Mesenchymal stem cell (in vitro differentiated cells and primary cell): ENCODE results near the gene RERE.

Experiments
- DNase-seq: peaks from one replicate; pipeline ENCODE4 v3.0.0-alpha.2; 2013
- H2AFZ ChIP-seq: one replicate; pipeline ENCODE4 v1.6.1; 2013; ENCODE audit warnings: low read depth, mild to moderate bottlenecking, control low read depth, inconsistent platforms, low read length, moderate library complexity
- H2AK5ac ChIP-seq: 2 replicates; pipeline ENCODE4 v1.6.1; 2013; ENCODE audit warnings: low read length, moderate library complexity, mild to moderate bottlenecking, inconsistent platforms; ENCODE audit not compliant: severe bottlenecking
- H2BK120ac ChIP-seq: one replicate; pipeline ENCODE4 v1.6.1; 2013; ENCODE audit warnings: low read depth, mild to moderate bottlenecking, inconsistent platforms, low read length, moderate library complexity
- H2BK12ac ChIP-seq, 2 experiments: one replicate each; pipeline ENCODE4 v1.6.1; 2013; ENCODE audit warnings: inconsistent platforms in 2 of 2, low read length in 2 of 2, mild to moderate bottlenecking in 2 of 2, moderate library complexity in 2 of 2, control low read depth in 1 of 2
- H2BK15ac ChIP-seq: one replicate; pipeline ENCODE4 v1.6.1; 2013; ENCODE audit warnings: mild to moderate bottlenecking, low read depth, inconsistent platforms; ENCODE audit not compliant: poor library complexity, severe bottlenecking
- H2BK5ac ChIP-seq: 2 replicates; pipeline ENCODE4 v1.6.1; 2013; ENCODE audit warnings: low read depth, mild to moderate bottlenecking, low read length, control low read depth, inconsistent platforms; ENCODE audit not compliant: poor library complexity, severe bottlenecking
- H3K14ac ChIP-seq, 2 experiments: one replicate each; pipeline ENCODE4 v1.6.1; 2013; ENCODE audit warnings: inconsistent platforms in 2 of 2, low read length in 2 of 2, control low read depth in 1 of 2, mild to moderate bottlenecking in 1 of 2, moderate library complexity in 1 of 2
- H3K18ac ChIP-seq, 2 experiments: one replicate each; pipeline ENCODE4 v1.6.1; 2013; ENCODE audit warnings: inconsistent platforms in 2 of 2, low read length in 2 of 2, control low read depth in 1 of 2, low read depth in 1 of 2, mild to moderate bottlenecking in 1 of 2
- H3K23ac ChIP-seq, 2 experiments: one replicate each; pipeline ENCODE4 v1.6.1; 2013; ENCODE audit warnings: inconsistent platforms in 2 of 2, low read length in 2 of 2, mild to moderate bottlenecking in 2 of 2, moderate library complexity in 2 of 2, control low read depth in 1 of 2
- H3K27ac ChIP-seq: 2 replicates; pipeline ENCODE4 v1.5.1; 2013; ENCODE audit warnings: mild to moderate bottlenecking, moderate library complexity, low read length, control low read depth, inconsistent platforms; ENCODE audit not compliant: poor library complexity, severe bottlenecking
- H3K27me3 ChIP-seq, 2 experiments: 2 replicates each; pipeline versions ENCODE4 v1.6.1 to v1.7.0; 2013; ENCODE audit warnings: low read length in 2 of 2, mild to moderate bottlenecking in 2 of 2, moderate library complexity in 2 of 2, control low read depth in 1 of 2, inconsistent platforms in 1 of 2; ENCODE audit not compliant: control insufficient read depth in 1 of 2, insufficient read depth in 1 of 2
- H3K36me3 ChIP-seq, 2 experiments: 2 replicates each; pipeline versions ENCODE4 v1.6.1 to v1.7.0; 2013; ENCODE audit warnings: low read length in 2 of 2, control low read depth in 1 of 2, inconsistent platforms in 1 of 2, low read depth in 1 of 2, mild to moderate bottlenecking in 1 of 2; ENCODE audit not compliant: insufficient read depth in 2 of 2, control insufficient read depth in 1 of 2
- H3K4ac ChIP-seq, 2 experiments: one replicate each; pipeline ENCODE4 v1.6.1; 2013; ENCODE audit warnings: inconsistent platforms in 2 of 2, low read length in 2 of 2, mild to moderate bottlenecking in 2 of 2, moderate library complexity in 2 of 2, control low read depth in 1 of 2, low read depth in 1 of 2
- H3K4me1 ChIP-seq: 2 replicates; pipeline ENCODE4 v1.6.1; 2013; ENCODE audit warnings: low read depth, low read length, control low read depth; ENCODE audit not compliant: control insufficient read depth, insufficient read depth
- H3K4me2 ChIP-seq: 2 replicates; pipeline ENCODE4 v1.6.1; 2013; ENCODE audit warnings: low read length, mild to moderate bottlenecking, inconsistent platforms; ENCODE audit not compliant: poor library complexity, severe bottlenecking
- H3K4me3 ChIP-seq, 2 experiments: 2 replicates each; pipeline versions ENCODE4 v1.5.1 to v1.7.0; 2013; ENCODE audit warnings: low read length in 2 of 2, mild to moderate bottlenecking in 2 of 2, control low read depth in 1 of 2, low read depth in 1 of 2; ENCODE audit not compliant: insufficient read depth in 1 of 2
- H3K79me1 ChIP-seq: replicated peaks from 2 replicates; pipeline ENCODE4 v1.6.1; 2013; ENCODE audit warnings: mild to moderate bottlenecking, control low read depth, low read length, inconsistent platforms; ENCODE audit not compliant: poor library complexity, severe bottlenecking
- H3K9ac ChIP-seq: 2 replicates; pipeline ENCODE4 v1.7.0; 2013; ENCODE audit warnings: mild to moderate bottlenecking, low read length, moderate library complexity
- H3K9me3 ChIP-seq: 2 replicates; pipeline ENCODE4 v1.7.0; 2013; ENCODE audit warnings: mild to moderate bottlenecking, low read length; ENCODE audit not compliant: control insufficient read depth
- H4K8ac ChIP-seq: one replicate; pipeline ENCODE4 v1.6.1; 2013; ENCODE audit warnings: inconsistent platforms, mild to moderate bottlenecking, low read length, moderate library complexity
- H4K91ac ChIP-seq: one replicate; pipeline ENCODE4 v1.6.1; 2013; ENCODE audit warnings: mild to moderate bottlenecking, low read length, inconsistent platforms
- WGBS: methylation state at CpG from one replicate; pipeline ENCODE4 v1.1.7; 2013; ENCODE audit warnings: mixed read lengths; 5-methylcytosine and 5-hydroxymethylcytosine counted together

RERE gene

DNA sequence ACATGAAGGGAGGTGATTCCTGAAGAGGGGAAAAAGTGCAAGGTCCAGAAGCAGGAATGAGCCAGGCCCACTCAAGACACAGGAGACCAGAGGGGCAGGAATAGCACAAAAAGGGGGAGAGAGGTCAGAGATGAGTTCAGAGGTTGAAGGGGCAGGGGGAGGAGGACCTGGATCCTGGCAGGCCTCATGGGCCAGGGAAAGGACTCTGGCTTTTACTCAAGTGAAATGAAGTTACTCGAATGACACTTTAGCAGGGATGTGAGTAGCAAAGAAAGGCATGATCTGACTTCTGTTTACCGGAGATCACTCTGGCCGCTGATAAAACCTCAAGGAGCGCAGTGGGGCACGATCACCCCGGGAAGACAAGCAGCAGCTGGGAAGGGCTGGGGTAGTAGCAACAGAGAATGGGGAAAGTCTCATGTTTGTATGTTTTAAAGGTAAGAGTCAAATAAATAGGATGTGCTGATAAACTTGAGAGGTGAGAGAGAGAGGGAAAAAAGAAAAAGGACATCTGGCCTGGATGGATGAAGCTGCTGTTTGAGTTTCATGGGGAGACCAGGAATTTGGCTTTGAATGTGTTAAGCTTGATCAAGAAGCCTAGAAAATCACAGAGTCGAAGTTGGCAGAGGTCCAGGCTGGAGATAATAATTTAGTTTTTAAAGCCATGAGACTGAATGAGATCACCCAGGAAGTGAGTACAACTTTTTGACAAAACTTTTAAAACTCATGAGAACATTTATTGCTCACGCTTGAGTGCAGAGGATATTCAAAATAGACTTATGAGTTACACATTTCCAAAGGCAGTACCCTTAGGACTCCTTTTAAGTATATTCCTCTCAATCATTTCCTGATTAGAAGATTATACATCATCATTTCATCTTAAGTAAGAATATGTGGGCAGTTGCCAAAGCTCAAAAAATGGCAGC lies 156.0 kb downstream of the RERE start:
- Histone ChIP-seq H2BK120ac (no peak overlapping the region), H3K36me3 (no peaks in the 10 kb centered on the region), H3K18ac (peak overlapping the region; percentile 78 to 80), H3K14ac (peak overlapping the region in 1 of 2 experiments; percentile 83), H3K4ac (peak overlapping the region in 1 of 2 experiments; percentile 3), H3K79me1 (peaks cover 11% of the 10 kb centered on the region), H3K4me1 (peaks cover 25% of the 10 kb centered on the region), H2BK5ac (peak overlapping the region; percentile 21), H2BK12ac (peak overlapping the region in 1 of 2 experiments; percentile 95), H3K23ac (no peak overlapping the region), H3K9ac (peak overlapping the region; percentile 90), H3K27me3 (no peaks in the 10 kb centered on the region), H3K9me3 (no peaks in the 10 kb centered on the region), H2AK5ac (peak overlapping the region; percentile 36), H3K4me3 (peak overlapping the region in 1 of 2 experiments; percentile 54), H2AFZ (no peak overlapping the region), H3K27ac (peak overlapping the region; percentile 89), H2BK15ac (no peak overlapping the region), H4K8ac (no peak overlapping the region), H4K91ac (peak overlapping the region; percentile 2), H3K4me2 (no peak overlapping the region)
- peak; percentile 88 for DNase-seq
- 3% methylated on average over 8 of the region's 8 CpGs for WGBS

DNA sequence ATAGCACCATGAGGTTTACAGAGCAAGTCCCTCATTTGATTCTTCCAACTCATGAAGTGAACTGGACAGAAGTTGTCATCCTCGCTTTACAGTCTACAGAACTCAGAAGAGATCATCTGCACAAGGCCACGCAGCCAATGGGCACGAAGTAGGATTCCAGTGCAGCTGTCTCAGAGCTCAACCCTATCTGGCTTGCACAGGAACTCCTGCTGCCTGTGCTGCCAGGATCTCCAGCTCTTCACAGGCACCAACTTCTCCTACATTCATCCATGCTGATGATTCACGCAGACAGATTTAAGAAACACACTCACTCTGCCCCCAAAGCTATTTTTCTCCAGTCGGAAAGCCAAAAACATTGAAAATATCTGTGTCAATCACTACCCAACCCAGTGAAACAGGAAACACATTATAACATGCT lies 157.0 kb downstream of the RERE start:
- Histone ChIP-seq H4K8ac (no peak overlapping the region), H3K4me1 (peaks cover 23% of the 10 kb centered on the region), H2AFZ (no peak overlapping the region), H3K27me3 (no peaks in the 10 kb centered on the region), H3K27ac (peak overlapping the region; percentile 89), H3K14ac (no peak overlapping the region), H2BK120ac (no peak overlapping the region), H3K4me2 (peak overlapping the region; percentile 18), H3K4ac (no peak overlapping the region), H3K4me3 (peak overlapping the region in 1 of 2 experiments; percentile 59), H4K91ac (no peak overlapping the region), H2BK5ac (no peak overlapping the region), H3K9ac (peak overlapping the region; percentile 90), H2AK5ac (no peak overlapping the region), H3K36me3 (no peaks in the 10 kb centered on the region), H3K23ac (no peak overlapping the region), H2BK12ac (no peak overlapping the region), H3K9me3 (no peaks in the 10 kb centered on the region), H2BK15ac (no peak overlapping the region), H3K79me1 (peaks cover 17% of the 10 kb centered on the region), H3K18ac (peak overlapping the region in 1 of 2 experiments; percentile 19)
- peak; percentile 90 for DNase-seq
- 10% methylated on average over 4 of the region's 5 CpGs for WGBS

DNA sequence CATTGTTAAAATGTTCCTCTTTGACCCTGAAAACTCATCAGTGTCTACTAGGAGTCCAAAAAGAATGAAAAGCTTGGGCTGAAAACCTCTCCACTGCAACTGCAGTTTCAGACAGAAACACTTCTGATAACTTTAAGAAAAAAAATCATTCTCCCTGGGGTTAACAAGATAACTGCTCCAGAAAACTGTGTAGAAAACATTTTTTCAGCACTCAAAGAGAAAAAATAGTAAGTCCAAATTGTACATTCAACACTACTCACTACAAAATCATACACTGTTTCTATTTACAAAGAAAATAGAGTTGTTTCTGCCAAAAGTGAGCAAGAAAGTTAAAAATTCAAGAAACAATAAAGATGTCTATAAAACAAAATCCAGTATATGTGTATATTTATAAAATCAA lies 157.8 kb downstream of the RERE start:
- Histone ChIP-seq H3K27me3 (no peaks in the 10 kb centered on the region), H3K4me3 (no peak overlapping the region), H2AK5ac (no peak overlapping the region), H3K4me1 (peaks cover 20% of the 10 kb centered on the region), H3K9ac (peak overlapping the region; percentile 69), H3K23ac (no peak overlapping the region), H4K91ac (no peak overlapping the region), H3K4me2 (no peak overlapping the region), H2BK15ac (no peak overlapping the region), H4K8ac (no peak overlapping the region), H3K27ac (no peak overlapping the region), H3K4ac (no peak overlapping the region), H2AFZ (no peak overlapping the region), H3K18ac (no peak overlapping the region), H3K14ac (no peak overlapping the region), H3K9me3 (no peaks in the 10 kb centered on the region), H2BK5ac (no peak overlapping the region), H3K79me1 (peaks cover 17% of the 10 kb centered on the region), H3K36me3 (no peaks in the 10 kb centered on the region), H2BK12ac (no peak overlapping the region), H2BK120ac (no peak overlapping the region)
- DNase-seq: no peak

DNA sequence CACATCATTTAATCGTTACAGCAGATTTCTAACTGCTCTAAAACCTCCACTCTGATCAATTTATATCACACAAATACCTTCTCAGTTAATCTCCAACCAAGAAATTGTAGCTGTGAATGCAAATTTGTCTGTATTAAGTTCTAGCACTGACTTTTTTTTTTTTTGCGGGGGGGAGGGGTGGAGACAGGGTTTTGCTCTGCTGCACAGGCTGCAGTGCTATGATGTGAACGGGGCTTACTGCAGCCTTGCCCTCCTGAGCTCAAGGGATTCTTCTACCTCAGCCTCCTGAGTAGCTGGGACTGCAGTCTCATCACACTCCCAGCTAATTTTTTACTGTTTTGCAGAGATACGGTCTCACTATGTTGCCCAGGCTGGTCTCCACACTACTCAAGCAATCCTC lies 163.6 kb downstream of the RERE start:
- Histone ChIP-seq H3K4ac (no peak overlapping the region), H4K91ac (no peak overlapping the region), H3K14ac (peak overlapping the region in 1 of 2 experiments; percentile 65), H2BK15ac (no peak overlapping the region), H3K9ac (no peak overlapping the region), H3K27ac (no peak overlapping the region), H2BK5ac (no peak overlapping the region), H3K18ac (no peak overlapping the region), H3K36me3 (peaks cover 0 to 5% of the 10 kb centered on the region in 2 experiments), H3K4me1 (peaks cover 9% of the 10 kb centered on the region), H4K8ac (no peak overlapping the region), H3K27me3 (no peaks in the 10 kb centered on the region), H2AFZ (no peak overlapping the region), H3K4me2 (no peak overlapping the region), H2AK5ac (no peak overlapping the region), H3K23ac (no peak overlapping the region), H3K4me3 (no peak overlapping the region), H3K9me3 (no peaks in the 10 kb centered on the region), H2BK120ac (no peak overlapping the region), H3K79me1 (peaks cover 18% of the 10 kb centered on the region), H2BK12ac (peak overlapping the region in 1 of 2 experiments; percentile 42)
- WGBS: 82% methylated on average over 3 of the region's 4 CpGs
- no peak for DNase-seq
